GM23338 (cell line): Measurements from ENCODE around the gene RNF214. TPM values are rescaled to one million over a fixed set of nuclear protein-coding genes. Genes with fewer than 3 reads are reported as not detected.

Experiments
- ATAC-seq: fragments of 200-7000 bp; cut with Tn5 transposase; 3 replicates; pipeline ENCODE4 v1.9.1; 2020
- DNase-seq: peaks from one replicate; pipeline ENCODE4 v3.0.0-alpha.2; 2015; ENCODE audit warnings: low spot score
- H2AFZ ChIP-seq: fragments of 200-600 bp; sonication (generic); 2 replicates; pipeline ENCODE4 v1.8.0; 2016; ENCODE audit warnings: antibody characterized with exemption, mild to moderate bottlenecking, moderate library complexity
- H3F3A ChIP-seq: fragments of 200-600 bp; sonication (generic); replicated peaks from 2 replicates; pipeline ENCODE4 v1.8.0; 2017; ENCODE audit warnings: antibody characterized with exemption, mixed run types, low read depth
- H3K27ac ChIP-seq: fragments of 200-600 bp; sonication (generic); 2 replicates; pipeline ENCODE4 v1.6.1; 2016; ENCODE audit warnings: low read depth
- H3K27me3 ChIP-seq: fragments of 200-600 bp; sonication (generic); 2 replicates; pipeline ENCODE4 v1.8.0; 2016; ENCODE audit warnings: mild to moderate bottlenecking, mixed run types, moderate library complexity; ENCODE audit not compliant: insufficient read depth
- H3K36me3 ChIP-seq: fragments of 200-600 bp; sonication (generic); 2 replicates; pipeline ENCODE4 v1.8.0; 2016; ENCODE audit warnings: mild to moderate bottlenecking; ENCODE audit not compliant: insufficient read depth
- H3K4me1 ChIP-seq: fragments of 200-600 bp; sonication (generic); 2 replicates; pipeline ENCODE4 v1.8.0; 2016; ENCODE audit warnings: mild to moderate bottlenecking, moderate library complexity; ENCODE audit not compliant: insufficient read depth
- H3K4me2 ChIP-seq: fragments of 200-600 bp; sonication (generic); 2 replicates; pipeline ENCODE4 v1.7.1; 2017; ENCODE audit warnings: mixed run types
- H3K4me3 ChIP-seq: fragments of 200-600 bp; sonication (generic); 2 replicates; pipeline ENCODE4 v1.6.1; 2016; ENCODE audit warnings: mixed run types
- H3K79me2 ChIP-seq: fragments of 200-600 bp; sonication (generic); replicated peaks from 2 replicates; pipeline ENCODE4 v1.8.0; 2017; ENCODE audit warnings: mild to moderate bottlenecking; ENCODE audit not compliant: insufficient read depth
- H3K9me2 ChIP-seq: fragments of 200-600 bp; sonication (generic); 2 replicates; pipeline ENCODE4 v1.8.0; 2017; ENCODE audit not compliant: insufficient read depth
- H4K20me1 ChIP-seq: fragments of 200-600 bp; sonication (generic); replicated peaks from 2 replicates; pipeline ENCODE4 v1.8.0; 2017; ENCODE audit warnings: mild to moderate bottlenecking; ENCODE audit not compliant: insufficient read depth
- H3K27ac Mint-ChIP-seq: 2 replicates; pipeline ENCODE4 v1.8.0; 2020; ENCODE audit warnings: inconsistent platforms, mild to moderate bottlenecking, moderate library complexity, mixed read lengths
- H3K27me3 Mint-ChIP-seq: 3 replicates; pipeline ENCODE4 v1.8.0; 2022; ENCODE audit warnings: low read depth, mild to moderate bottlenecking, moderate library complexity, mixed read lengths, inconsistent platforms; ENCODE audit not compliant: insufficient read depth, poor library complexity
- H3K36me3 Mint-ChIP-seq: 3 replicates; pipeline ENCODE4 v1.8.0; 2021; ENCODE audit warnings: low read depth, mild to moderate bottlenecking, inconsistent platforms, moderate library complexity, mixed read lengths
- H3K4me1 Mint-ChIP-seq: 3 replicates; pipeline ENCODE4 v1.8.0; 2020; ENCODE audit warnings: mild to moderate bottlenecking, inconsistent platforms, mixed read lengths
- H3K4me3 Mint-ChIP-seq: 3 replicates; pipeline ENCODE4 v1.8.0; 2021; ENCODE audit warnings: moderate library complexity, mild to moderate bottlenecking, inconsistent platforms, mixed read lengths
- H3K9me3 Mint-ChIP-seq: 3 replicates; pipeline ENCODE4 v1.8.0; 2020; ENCODE audit warnings: moderate library complexity, mild to moderate bottlenecking, inconsistent platforms, mixed read lengths
- CREB1 ChIP-seq: fragments of 250-450 bp; sonication (Bioruptor Pico); IDR thresholded peaks from 2 replicates; pipeline ENCODE4 v1.5.0; 2020; ENCODE audit warnings: low read depth, mild to moderate bottlenecking, moderate library complexity
- ETS1 ChIP-seq: IDR thresholded peaks from 2 replicates; pipeline ENCODE4 v1.6.1; 2016; ENCODE audit warnings: antibody characterized with exemption
- EZH2 ChIP-seq: fragments of 200-600 bp; sonication (generic); IDR thresholded peaks from one replicate; pipeline ENCODE4 v1.8.0; 2017; ENCODE audit warnings: antibody characterized with exemption, mild to moderate bottlenecking, low read depth; ENCODE audit not compliant: unreplicated experiment
- EZH2phosphoT487 ChIP-seq: fragments of 200-600 bp; sonication (generic); IDR thresholded peaks from one replicate; pipeline ENCODE4 v1.8.1; 2018; ENCODE audit warnings: antibody characterized with exemption; ENCODE audit not compliant: unreplicated experiment
- JUNB ChIP-seq: IDR thresholded peaks from one replicate; pipeline ENCODE4 v1.6.1; 2016; ENCODE audit warnings: antibody characterized with exemption; ENCODE audit not compliant: unreplicated experiment
- NANOG ChIP-seq: IDR thresholded peaks from 2 replicates; pipeline ENCODE4 v1.6.1; 2016; ENCODE audit warnings: antibody characterized with exemption, borderline replicate concordance
- REST ChIP-seq: IDR thresholded peaks from one replicate; pipeline ENCODE4 v1.6.1; 2018; ENCODE audit warnings: antibody characterized with exemption; ENCODE audit not compliant: unreplicated experiment
- STAT1 ChIP-seq: IDR thresholded peaks from one replicate; pipeline ENCODE4 v1.6.1; 2016; ENCODE audit warnings: antibody characterized with exemption; ENCODE audit not compliant: unreplicated experiment
- ZNF114 ChIP-seq: fragments of 250-450 bp; sonication (Bioruptor Pico); IDR thresholded peaks from 2 replicates; pipeline ENCODE4 v1.5.0; 2020; ENCODE audit warnings: mild to moderate bottlenecking, moderate library complexity
- polyA plus RNA-seq: library from polyadenylated mRNA; unstranded; fragments of >200 nt; fragmentation: Nextera tagmentation; extraction: Ambion mirVana; gene quantifications from 2 replicates; pipeline ENCODE4 v1.2.1, GENCODE V29; 2016
- total RNA-seq: library from RNA; depleted of rRNA; stranded (reverse); fragments of >200 nt; shearing (Covaris generic); gene quantifications from 2 replicates; pipeline ENCODE4 v1.2.3, GENCODE V29; 2014

Gene RNF214
- total and polyA plus RNA-seq, 2 experiments from 2014 or later = 19.4 to 28.4 TPM

- H3K27ac ChIP-seq = no peak overlapping the region
- H3K36me3 ChIP-seq = 0 out of 2 replicates have a peak, but pooled peaks cover 6% of the 10 kb centered on the region
- ATAC-seq = no peak
These were observed 15.1 kb upstream of the RNF214 start for GRCh38 chr11:117217141-117218084.

More at GRCh38 chr11:117217141-117218084, 15.1 kb upstream of the RNF214 start:
- peaks cover 7% of the 10 kb centered on the region for H4K20me1 ChIP-seq
- no peak for TF ChIP-seq REST
- TF ChIP-seq NANOG = no peak
- no peak for TF ChIP-seq JUNB
- TF ChIP-seq EZH2phosphoT487 = no peak
- TF ChIP-seq EZH2 = no peak
- no peak for TF ChIP-seq ETS1
- no peak for TF ChIP-seq CREB1 (CRISPR knock-in tag)
- no peak for TF ChIP-seq ZNF114 (CRISPR knock-in tag)
- TF ChIP-seq STAT1 = no peak
- no peaks in the 10 kb centered on the region for H3K27me3 ChIP-seq
- no peaks in the 10 kb centered on the region for H3K79me2 ChIP-seq
- Mint-ChIP-seq H3K36me3 (peaks cover 33% of the 10 kb centered on the region), H3K4me3 (no peak overlapping the region), H3K9me3 (no peaks in the 10 kb centered on the region), H3K27ac (no peak overlapping the region), H3K27me3 (peaks cover 7% of the 10 kb centered on the region), H3K4me1 (peaks cover 8% of the 10 kb centered on the region)
- H2AFZ ChIP-seq = no peak overlapping the region
- no peaks in the 10 kb centered on the region for H3K4me1 ChIP-seq
- H3F3A ChIP-seq = no peaks in the 10 kb centered on the region
- no peak overlapping the region for H3K4me3 ChIP-seq
- DNase-seq = no peak
- no peak overlapping the region for H3K4me2 ChIP-seq
- H3K9me2 ChIP-seq = no peaks in the 10 kb centered on the region
